LNCaP clone FGC (cell line): ENCODE results near the gene MSH5.

ENCODE experiments used
- DNase-seq: peaks from one replicate; pipeline ENCODE4 v3.0.0-alpha.2; 2011; ENCODE audit warnings: low read depth
- H3K4me3 ChIP-seq: 2 replicates; pipeline ENCODE4 v1.5.1; 2011; ENCODE audit warnings: mild to moderate bottlenecking, low read depth, low read length, control low read depth
- TF ChIP-seq, protein P1 (sequence below): IDR thresholded peaks from 2 replicates; pipeline ENCODE4 v1.5.1; 2012; ENCODE audit warnings: mild to moderate bottlenecking; ENCODE audit not compliant: control insufficient read depth, insufficient read depth; ENCODE audit errors: extremely low read depth

The MSH5 gene

GRCh38 chr6:31712296-31712695 is 27.5 kb upstream of the MSH5 start:
- peak; percentile 19 for DNase-seq
- TF ChIP-seq, protein P1, sequence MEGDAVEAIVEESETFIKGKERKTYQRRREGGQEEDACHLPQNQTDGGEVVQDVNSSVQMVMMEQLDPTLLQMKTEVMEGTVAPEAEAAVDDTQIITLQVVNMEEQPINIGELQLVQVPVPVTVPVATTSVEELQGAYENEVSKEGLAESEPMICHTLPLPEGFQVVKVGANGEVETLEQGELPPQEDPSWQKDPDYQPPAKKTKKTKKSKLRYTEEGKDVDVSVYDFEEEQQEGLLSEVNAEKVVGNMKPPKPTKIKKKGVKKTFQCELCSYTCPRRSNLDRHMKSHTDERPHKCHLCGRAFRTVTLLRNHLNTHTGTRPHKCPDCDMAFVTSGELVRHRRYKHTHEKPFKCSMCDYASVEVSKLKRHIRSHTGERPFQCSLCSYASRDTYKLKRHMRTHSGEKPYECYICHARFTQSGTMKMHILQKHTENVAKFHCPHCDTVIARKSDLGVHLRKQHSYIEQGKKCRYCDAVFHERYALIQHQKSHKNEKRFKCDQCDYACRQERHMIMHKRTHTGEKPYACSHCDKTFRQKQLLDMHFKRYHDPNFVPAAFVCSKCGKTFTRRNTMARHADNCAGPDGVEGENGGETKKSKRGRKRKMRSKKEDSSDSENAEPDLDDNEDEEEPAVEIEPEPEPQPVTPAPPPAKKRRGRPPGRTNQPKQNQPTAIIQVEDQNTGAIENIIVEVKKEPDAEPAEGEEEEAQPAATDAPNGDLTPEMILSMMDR, result peak; percentile 65
- H3K4me3 ChIP-seq, result no peak overlapping the region

- TF ChIP-seq, protein P1, result no peak
- no peak overlapping the region for H3K4me3 ChIP-seq
- DNase-seq, result no peak
Measured at GRCh38 chr6:31713465-31713864, 26.3 kb upstream of the MSH5 start.

DNA sequence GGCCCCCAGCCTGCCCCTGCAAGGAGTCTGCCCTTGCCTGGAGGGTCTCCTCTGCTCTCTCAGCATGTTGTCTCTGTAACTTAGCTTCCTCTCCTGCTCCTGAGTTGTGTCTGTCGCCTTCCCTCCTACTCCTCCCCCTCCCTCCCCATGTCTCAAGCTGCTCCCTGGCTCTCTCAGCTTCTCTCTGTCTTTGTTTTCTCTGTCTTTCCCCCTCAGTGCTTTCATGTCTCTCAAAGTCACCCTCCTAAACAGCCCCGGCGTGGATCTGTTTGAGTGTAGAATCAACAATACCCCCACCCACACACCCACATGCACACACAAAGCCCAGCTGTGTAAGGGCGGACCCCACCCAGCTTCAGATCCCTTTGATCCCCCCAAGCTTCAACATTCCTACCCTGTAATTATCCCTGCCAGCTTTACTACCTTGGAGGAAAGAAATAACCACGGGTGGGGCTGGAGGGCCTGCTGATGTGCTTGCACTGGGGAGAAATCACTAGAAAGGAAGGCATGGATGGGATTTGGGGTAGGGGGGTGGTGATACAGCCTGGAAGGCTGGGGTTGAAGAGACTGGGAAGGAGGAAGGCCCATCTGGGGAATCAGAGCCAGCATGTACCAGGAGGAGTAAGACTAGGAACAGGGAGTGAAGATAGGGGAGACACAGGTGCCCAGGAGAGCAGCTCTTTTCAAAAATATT is 25.7 kb upstream of the MSH5 start:
- no peak for DNase-seq
- H3K4me3 ChIP-seq, result no peak overlapping the region
- TF ChIP-seq, protein P1, result no peak

DNA sequence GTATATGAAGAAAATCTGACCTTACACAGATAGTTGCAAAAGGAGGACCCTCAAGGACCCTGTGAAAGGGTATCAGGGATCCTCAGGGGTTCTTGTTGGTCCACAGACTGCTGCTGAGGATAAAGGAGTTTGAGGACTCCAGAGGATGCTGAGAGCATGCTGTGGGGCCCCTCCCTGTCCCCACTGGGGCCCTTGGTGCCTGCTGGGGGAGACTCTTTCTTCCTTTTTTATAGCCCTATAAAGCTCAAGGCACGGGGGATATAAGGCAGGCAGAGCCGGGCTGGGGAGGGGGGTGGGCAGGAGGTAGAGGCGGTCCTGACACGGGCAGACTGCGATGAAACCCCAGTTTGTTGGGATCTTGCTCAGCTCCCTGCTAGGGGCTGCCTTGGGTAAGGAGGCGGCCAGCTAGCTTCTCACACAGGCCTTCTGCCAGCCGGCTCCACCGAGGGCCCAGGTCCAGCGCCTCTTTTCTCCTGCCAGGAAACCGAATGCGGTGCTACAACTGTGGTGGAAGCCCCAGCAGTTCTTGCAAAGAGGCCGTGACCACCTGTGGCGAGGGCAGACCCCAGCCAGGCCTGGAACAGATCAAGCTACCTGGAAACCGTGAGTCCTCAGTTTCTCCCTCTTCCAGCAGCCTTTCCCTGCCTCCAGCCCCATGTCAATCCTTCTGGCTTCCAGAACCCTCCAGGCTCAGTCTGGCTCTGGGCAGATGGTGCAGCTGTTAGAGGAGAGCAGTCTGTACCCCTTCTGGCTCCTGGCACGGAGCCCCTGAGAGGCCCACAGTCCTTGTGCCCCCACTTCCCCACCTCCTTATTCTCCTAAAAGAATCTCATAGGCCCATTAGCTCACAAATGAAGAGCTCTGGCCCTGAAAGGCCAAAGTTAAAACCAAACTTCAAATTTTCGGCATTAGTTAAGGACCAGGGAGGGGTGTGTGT is 24.5 kb upstream of the MSH5 start, which contains the start of gene LY6G6D:
Gene LY6G6D (plus strand): TSS at position 327 of the 937 bp plus-strand sequence. CDS start 8 bp downstream, at position 335.
- H3K4me3 ChIP-seq, result no peak within 1 kb of the TSS
- TF ChIP-seq, protein P1, result no peak
- DNase-seq, result no peak

DNA sequence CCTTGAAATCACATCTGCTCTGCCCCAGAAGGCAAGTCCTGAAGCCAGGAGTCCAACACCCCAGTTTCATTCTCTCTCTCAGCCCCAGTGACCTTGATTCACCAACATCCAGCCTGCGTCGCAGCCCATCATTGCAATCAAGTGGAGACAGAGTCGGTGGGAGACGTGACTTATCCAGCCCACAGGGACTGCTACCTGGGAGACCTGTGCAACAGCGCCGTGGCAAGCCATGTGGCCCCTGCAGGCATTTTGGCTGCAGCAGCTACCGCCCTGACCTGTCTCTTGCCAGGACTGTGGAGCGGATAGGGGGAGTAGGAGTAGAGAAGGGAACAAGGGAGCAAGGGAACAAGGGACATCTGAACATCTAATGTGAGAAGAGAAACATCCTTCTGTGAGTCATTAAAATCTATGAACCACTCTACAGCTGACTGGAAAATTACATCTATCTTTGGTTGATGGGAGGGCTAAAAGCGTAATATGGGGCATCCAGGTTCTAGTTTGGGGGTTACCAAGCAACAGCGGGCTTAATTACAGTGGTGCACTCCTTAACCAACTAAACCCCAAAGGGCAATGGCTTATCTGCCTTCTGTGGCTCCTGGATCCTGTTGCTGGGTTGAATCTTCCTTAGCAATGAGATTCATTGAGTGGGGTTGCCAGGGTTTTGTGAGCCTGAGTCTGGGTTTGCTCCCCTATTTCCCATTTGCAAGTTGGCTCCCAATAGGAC is 22.1 kb upstream of the MSH5 start:
- no peak overlapping the region for H3K4me3 ChIP-seq
- no peak for DNase-seq
- TF ChIP-seq, protein P1, result no peak

- TF ChIP-seq, protein P1, result no peak
- peak; percentile 95 for DNase-seq
- peak overlapping the region; percentile 43 for H3K4me3 ChIP-seq
Measured at GRCh38 chr6:31718265-31718664, 21.5 kb upstream of the MSH5 start.
